IPS DF 4.7 (cell line): ENCODE data around the gene MYO6.
"Not testable (repeated sequence)": the region's sequence is repeated elsewhere in the genome, so short reads cannot be mapped to it uniquely, and the experiment has no call there.

Source experiments
- DNase-seq: peaks from one replicate; pipeline ENCODE4 v3.0.0-alpha.2; 2013; ENCODE audit warnings: low spot score; ENCODE audit errors: extremely low read depth

The MYO6 gene

DNA sequence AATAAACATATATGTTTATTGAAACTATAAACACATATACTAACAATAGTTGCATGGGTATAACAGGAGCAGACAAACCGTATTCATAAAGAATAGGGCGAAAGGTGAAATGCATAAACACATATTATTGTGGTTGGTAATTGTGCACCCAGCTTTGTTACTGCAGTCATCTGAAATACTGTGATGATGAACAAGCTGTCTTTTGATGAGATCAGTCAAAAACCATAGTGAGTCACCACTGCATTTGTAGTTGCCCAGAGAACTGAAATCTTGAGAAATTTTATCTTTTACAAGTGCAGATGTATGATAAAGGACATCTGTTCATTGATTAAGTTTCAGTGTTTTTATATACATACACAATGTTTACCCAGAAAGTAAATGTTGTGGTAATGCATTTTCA is 133.7 kb downstream of the MYO6 start:
- DNase-seq: no peak

- DNase-seq: no peak
These were observed 135.8 kb downstream of the MYO6 start for GRCh38 chr6:75884822-75885221.

DNA sequence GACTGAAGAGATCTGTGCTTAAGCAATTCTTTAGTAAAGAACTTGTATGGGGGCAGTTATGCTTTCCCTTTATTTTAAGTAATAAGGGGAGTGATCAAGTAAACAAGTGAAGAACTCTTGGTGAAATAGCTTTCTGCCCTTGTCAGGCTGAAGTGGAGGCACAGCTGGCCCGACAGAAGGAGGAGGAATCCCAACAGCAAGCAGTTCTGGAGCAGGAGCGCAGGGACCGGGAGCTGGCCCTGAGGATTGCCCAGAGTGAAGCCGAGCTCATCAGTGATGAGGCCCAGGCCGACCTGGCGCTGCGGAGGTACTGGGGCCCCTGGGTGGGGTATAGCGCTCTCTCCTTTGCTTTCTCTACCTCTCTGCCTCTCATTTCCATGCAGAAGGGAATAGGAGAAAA is 143.3 kb downstream of the MYO6 start:
- no peak for DNase-seq

GRCh38 chr6:75893058-75893775 is 144.2 kb downstream of the MYO6 start:
- DNase-seq: peak; percentile 38

- DNase-seq: no peak
These were observed 144.7 kb downstream of the MYO6 start for GRCh38 chr6:75893776-75894152.

DNA sequence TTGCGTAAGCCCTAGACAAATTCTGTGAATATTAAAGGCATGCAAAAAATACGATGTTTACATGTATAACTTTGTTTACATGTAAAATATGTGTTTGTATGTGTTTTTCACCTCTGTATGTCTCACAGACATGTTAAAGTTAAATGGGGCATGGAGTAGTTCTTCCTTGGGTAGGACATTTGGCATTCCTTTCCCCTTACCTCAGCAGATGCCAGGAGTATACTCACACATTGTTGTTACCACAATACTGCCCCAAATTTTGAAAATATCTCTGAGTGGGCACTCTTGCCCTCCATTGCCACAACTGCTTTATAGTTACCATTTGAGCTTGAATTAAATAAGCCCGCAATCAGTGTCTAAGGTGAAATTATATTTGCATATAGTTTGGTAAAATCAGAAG is 147.5 kb downstream of the MYO6 start:
- no peak for DNase-seq

DNA sequence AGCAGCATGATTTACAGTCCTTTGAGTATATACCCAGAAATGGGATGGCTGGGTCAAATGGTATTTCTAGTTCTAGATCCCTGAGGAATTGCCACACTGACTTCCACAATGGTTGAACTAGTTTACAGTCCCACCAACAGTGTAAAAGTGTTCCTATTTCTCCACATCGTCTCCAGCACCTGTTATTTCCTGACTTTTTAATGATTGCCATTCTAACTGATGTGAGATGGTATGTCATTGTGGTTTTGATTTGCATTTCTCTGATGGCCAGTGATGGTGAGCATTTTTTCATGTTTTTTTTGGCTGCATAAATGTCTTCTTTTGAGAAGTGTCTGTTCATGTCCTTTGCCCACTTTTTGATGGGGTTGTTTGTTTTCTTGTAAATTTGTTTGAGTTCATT is 151.2 kb downstream of the MYO6 start:
- not testable (repeated sequence) for DNase-seq

DNA sequence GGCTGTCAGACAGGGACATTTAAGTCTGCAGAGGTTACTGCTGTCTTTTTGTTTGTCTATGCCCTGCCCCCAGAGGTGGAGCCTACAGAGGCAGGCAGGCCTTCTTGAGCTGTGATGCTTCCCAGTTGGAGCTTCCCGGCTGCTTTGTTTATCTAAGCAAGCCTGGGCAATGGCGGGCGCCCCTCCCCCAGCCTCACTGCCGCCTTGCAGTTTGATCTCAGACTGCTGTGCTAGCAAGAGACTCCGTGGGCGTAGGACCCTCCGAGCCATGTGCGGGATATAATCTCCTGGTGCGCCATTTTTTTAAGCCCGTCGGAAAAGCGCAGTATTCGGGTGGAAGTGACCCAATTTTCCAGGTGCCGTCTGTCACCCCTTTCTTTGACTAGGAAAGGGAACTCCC is 156.1 kb downstream of the MYO6 start:
- DNase-seq: not testable (repeated sequence)

- DNase-seq: no peak
These were observed 157.8 kb downstream of the MYO6 start for GRCh38 chr6:75906871-75907270.

- no peak for DNase-seq
These were observed 158.4 kb downstream of the MYO6 start for GRCh38 chr6:75907444-75907843.

- no peak for DNase-seq
These were observed 164.0 kb downstream of the MYO6 start for GRCh38 chr6:75913040-75913439.

DNA sequence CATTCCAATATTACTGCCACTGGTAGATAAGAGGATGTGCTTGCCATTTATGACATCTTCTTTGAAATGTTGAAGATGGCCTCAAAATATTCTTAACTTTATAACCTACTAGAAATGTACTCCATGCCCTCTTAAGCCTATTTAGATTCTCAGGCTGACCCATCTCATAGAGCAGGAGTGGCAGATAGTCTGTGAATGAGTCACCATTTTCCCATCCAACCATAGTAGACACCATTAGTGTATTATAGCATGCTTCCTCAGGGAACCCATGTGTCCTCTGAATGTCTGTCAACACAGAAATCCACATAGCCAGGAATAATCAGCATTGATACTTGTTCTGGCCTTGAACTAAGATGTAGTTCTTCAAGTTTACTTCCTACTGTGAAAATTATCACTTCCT is 173.2 kb downstream of the MYO6 start:
- no peak for DNase-seq

GRCh38 chr6:75926293-75927168 is 177.5 kb downstream of the MYO6 start:
- no peak for DNase-seq

DNA sequence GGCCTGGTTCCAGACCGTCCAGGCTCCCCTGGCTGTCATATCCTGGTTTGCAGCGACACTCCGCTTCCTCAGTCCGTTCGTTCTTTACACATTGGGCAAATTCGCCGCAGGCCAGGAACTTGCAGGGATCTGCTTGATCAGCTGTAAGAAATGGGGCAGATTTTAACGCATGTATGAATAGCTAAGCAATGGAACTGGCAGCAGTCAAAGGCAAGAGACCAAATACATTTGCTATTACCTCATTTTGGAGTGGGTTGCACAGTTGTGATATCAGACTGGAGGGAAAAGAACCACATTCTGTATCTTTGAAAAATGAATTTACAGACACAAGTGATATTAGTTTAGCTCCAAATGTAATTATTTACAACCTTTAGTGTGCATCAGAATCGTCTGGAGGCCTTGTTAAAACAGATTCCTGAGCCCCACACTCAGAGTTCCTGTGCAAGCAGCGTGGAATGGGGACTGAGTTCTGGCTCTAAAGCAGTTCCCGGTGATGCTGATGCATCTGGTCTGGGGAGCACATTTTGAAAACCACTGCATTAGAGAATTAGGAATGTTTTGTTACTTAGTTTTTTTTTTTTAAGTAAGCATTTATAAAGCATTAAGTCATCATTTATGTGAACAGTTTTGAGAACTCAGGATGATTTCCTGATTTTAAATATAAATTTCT is 182.1 kb downstream of the MYO6 start:
- DNase-seq: no peak

- DNase-seq: no peak
These were observed 183.0 kb downstream of the MYO6 start for GRCh38 chr6:75932067-75932466.

DNA sequence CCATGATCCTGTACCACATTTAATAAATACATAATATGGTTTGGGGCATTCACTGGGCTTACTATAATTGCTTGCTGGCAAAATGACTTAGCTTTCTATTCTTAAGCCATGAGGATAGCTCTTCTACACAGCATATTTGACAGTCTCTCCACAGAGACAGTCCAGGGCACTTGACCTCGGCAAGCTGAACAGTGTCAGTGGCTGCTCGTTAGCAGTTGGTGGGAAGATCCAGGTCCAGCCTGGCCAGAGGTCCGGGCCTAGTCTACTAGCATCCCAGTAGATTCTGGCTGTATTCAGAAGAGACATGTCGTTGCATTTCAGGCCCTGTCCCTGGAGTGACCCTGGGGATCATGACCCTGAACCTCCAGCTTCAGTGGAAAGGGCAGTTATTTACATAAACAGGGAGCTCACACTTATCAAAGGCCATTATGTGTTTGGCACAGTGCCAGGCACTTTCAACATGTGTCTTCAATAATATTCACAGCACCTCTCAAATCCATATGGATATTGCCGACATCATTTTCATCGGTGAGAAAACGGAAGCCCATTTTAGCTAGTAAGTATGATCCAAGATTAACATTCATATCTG is 184.4 kb downstream of the MYO6 start:
- DNase-seq: no peak

DNA sequence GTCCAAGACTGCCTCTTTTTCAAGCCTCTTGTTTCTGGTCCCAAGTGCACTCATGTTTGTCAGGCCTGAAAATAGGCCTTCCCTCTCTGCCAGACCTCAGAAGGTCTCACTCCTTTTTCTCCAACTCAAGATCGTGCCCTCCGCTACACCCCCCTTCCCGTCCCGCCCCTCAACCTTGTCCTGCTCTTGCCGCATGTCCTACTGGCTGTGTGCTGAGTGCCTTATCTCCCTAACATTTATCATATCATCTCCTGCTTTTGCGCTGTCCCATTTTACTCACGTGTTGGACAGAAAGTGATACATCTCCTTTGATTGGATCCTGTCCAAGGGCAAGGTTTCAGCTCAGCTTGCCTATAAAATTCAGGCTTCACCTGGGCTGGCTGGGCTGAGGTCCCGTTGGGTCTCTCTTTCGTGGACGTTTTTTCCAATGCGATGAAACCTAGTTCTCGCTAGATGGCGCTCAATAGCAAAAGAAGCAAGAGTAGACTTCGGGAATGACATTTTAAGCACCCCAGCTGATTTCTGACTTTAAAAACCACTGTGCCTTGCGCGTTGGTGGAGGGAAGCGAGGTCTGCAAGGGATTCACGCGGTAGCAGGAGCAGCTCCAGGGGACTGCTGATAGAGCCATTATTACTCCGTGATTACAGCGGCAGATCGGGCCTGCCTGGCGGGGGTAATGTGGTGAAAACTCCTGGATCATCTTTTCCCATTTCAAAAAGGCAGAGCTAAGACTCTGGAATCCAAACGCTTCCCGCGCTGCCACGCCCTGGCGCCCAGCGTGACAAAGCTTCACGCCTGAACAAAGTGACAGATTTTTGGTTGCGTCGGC is 185.8 kb downstream of the MYO6 start:
- DNase-seq: no peak

GRCh38 chr6:75935473-75935793 is 186.4 kb downstream of the MYO6 start:
- DNase-seq: no peak

GRCh38 chr6:75936682-75937081 is 187.6 kb downstream of the MYO6 start:
- DNase-seq: no peak

DNA sequence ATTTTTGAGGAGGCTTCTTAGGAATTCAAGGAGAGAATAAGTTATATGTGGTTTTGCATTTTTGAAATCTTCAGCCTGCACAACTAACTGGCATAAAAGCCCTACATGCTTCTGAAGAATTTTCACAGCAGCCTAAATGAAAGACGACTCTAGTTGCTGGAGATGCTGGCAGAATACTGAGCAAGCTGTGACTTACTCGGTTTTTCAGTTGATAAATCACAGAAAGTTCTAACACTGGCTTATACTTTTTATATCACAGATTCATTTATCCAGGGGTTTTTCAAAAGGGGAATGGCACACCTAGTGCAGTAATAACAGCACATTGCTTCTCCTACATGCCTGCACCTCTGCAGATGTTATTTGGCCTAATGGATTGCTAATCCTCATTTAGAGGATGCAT is 188.8 kb downstream of the MYO6 start:
- no peak for DNase-seq

- DNase-seq: no peak
These were observed 191.5 kb downstream of the MYO6 start for GRCh38 chr6:75940564-75940963.
